WI38 (cell line): ENCODE results near the gene KCTD17.

Experiments used
- H3K4me3 ChIP-seq: 2 replicates; pipeline ENCODE4 v1.5.1; 2011; ENCODE audit warnings: low read depth, mild to moderate bottlenecking, control low read depth, low read length
- TF ChIP-seq, protein P1 (sequence below): IDR thresholded peaks from 2 replicates; pipeline ENCODE4 v1.5.1; 2012; ENCODE audit warnings: low read depth, mild to moderate bottlenecking, control low read depth, low read length

The KCTD17 gene

DNA sequence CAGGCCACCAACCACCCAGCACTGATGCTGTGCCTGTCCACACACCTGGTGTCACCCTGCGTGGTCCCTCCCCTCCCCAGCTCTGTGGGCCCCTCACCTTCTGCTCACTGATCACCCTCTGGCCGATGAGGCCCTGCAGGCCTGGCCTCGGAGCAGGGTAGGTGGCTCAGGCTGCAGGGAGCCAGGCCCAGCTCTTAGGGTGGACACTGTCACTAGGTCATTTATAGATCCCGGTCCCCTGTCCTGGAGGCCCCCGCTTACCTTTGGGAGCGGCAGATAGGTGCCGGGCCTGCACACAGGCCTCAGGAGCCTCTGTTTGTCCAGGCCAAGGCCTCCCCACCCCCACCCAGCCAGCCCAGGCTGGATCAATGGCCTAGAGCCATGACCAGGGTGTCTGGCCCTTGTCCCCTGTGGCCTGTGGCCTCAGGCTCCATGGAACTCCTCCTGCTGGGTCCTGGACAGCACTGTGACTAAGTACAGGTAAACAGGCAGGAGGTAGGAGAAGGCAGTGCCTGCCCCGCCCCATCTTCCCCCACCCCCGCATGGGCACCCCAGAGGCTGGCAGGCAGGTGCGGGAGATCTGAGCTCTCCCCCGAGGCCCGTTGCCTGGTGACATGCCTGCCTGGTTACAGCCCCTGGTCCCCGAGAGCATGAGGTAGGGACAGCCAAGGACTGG is 57.8 kb downstream of the KCTD17 start, which contains the start of gene TMPRSS6:
TSS of gene TMPRSS6 (minus strand) at position 472 of the 676 bp plus-strand sequence. CDS start 6,296 bp downstream, outside the sequence.
- H3K4me3 ChIP-seq = no peak within 1 kb of the TSS

DNA sequence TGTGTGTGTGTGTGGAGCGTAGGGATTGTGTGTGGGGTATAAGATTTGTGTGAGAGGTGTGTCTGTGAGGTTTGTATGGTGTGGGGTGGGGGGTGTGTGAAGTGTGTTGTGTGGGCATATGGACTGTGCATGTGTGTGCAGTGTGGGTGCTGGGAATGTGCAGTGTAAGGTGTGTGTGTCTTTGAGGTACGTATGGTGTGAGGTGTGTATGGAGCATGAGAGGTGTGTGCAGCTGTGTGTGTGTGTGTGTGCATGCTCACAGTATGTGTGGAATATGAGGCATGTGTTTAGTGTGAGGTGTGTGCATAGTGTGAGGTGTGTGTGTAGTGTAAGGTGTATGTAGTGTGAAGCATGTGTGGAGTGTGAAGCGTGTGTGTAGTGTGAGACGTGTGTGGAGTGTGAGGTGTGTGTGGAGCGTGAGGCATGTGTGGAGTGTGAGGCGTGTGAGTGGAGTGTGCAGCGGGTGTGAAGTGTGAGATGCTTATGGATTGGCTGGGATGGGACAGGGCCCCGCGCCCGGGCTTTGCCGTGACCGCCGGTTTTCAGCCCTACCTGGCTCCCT is 59.7 kb downstream of the KCTD17 start:
- TF ChIP-seq, protein P1, sequence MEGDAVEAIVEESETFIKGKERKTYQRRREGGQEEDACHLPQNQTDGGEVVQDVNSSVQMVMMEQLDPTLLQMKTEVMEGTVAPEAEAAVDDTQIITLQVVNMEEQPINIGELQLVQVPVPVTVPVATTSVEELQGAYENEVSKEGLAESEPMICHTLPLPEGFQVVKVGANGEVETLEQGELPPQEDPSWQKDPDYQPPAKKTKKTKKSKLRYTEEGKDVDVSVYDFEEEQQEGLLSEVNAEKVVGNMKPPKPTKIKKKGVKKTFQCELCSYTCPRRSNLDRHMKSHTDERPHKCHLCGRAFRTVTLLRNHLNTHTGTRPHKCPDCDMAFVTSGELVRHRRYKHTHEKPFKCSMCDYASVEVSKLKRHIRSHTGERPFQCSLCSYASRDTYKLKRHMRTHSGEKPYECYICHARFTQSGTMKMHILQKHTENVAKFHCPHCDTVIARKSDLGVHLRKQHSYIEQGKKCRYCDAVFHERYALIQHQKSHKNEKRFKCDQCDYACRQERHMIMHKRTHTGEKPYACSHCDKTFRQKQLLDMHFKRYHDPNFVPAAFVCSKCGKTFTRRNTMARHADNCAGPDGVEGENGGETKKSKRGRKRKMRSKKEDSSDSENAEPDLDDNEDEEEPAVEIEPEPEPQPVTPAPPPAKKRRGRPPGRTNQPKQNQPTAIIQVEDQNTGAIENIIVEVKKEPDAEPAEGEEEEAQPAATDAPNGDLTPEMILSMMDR = no peak
- H3K4me3 ChIP-seq = no peak overlapping the region

More for the DNA sequence above, 57.8 kb downstream of the KCTD17 start, which contains the start of gene TMPRSS6:
- TF ChIP-seq, protein P1 = no peak

DNA sequence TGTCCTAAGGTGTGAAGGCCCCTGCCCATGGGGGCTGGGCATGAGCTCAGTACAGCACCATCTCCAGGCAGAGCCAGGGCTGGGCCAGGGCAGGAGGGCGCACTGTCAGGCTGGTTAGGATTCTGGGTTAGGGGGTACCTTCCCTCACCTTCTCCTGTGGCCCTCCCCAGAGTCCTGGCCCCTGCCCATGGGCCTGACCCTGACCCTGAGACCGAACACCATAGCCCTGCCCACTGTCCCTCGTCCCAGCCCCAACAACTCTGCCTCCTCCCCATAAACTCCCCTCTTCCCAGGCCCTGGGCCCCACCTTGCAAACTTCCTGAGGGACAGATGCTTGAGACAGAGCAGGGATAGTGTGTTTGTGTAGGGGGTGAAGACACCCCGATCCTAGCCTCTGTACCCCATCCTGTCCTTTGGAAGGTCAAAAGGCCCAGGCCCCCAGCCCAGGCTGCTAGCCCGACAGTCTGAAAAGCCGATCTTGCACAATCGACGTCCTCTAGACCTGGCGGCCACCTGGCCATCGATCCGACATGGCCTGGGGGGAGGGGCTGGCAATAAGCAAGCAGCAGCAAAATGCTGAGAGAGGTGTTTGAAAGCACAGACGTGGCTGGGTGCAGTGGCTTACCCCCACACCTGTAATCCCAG is 60.7 kb downstream of the KCTD17 start:
- no peak overlapping the region for H3K4me3 ChIP-seq
- TF ChIP-seq, protein P1 = no peak
